Right cardiac atrium (tissue), 5 donors: ENCODE measurements around the gene BTBD10. TPM values are rescaled to one million over a fixed set of nuclear protein-coding genes. Genes with fewer than 3 reads are reported as not detected.

Source experiments
- ATAC-seq, 2 donors: fragments of 200-7000 bp; cut with Tn5 transposase; one replicate each; pipeline versions ENCODE4 v1.8.0 to v1.9.1; 2020; ENCODE audit warnings: moderate library complexity in 2 of 2, mild to moderate bottlenecking in 1 of 2
- DNase-seq, 3 donors: peaks; one replicate each; pipeline ENCODE4 v3.0.0-alpha.2; 2020
- H3K27ac ChIP-seq: one replicate; pipeline ENCODE4 v1.5.1; 2013; ENCODE audit warnings: mild to moderate bottlenecking, low read length, control low read depth, moderate library complexity
- H3K27me3 ChIP-seq: one replicate; pipeline ENCODE4 v1.6.1; 2013; ENCODE audit not compliant: control insufficient read depth, insufficient read depth
- H3K4me1 ChIP-seq: one replicate; pipeline ENCODE4 v1.6.1; 2013; ENCODE audit warnings: low read length; ENCODE audit not compliant: control insufficient read depth, insufficient read depth
- H3K4me3 ChIP-seq: one replicate; pipeline ENCODE4 v1.5.1; 2013; ENCODE audit warnings: low read length, control low read depth
- H3K9me3 ChIP-seq: one replicate; pipeline ENCODE4 v1.6.1; 2013; ENCODE audit warnings: low read length; ENCODE audit not compliant: control insufficient read depth
- WGBS: extraction: QIAGEN DNeasy Blood & Tissue Kit; methylation state at CpG from one replicate; pipeline ENCODE4 v1.1.7; 2013; 5-methylcytosine and 5-hydroxymethylcytosine counted together
- intact Hi-C, 4 donors: fragments of 100-400 bp; cut with DNase I; formaldehyde crosslinking; loops; one replicate each; pipeline versions ENCODE4 v1.11.0 to v1.14.0; 2022 to 2023
- polyA plus RNA-seq: library from polyadenylated mRNA; stranded (reverse); fragments of 200-250 nt; gene quantifications from one replicate; pipeline ENCODE4 v1.2.3, GENCODE V29; 2013
- total RNA-seq, 4 donors: library from RNA; stranded (reverse); fragmentation: NEBNext Ultra II Directional; extraction: Animal tissue kit (Norgen Biotek cat#: 25700); gene quantifications; one replicate each; pipeline ENCODE4 v1.2.1, GENCODE V29; 2021
- donor health status: healthy with polysubstance abuse.
- donor health status: DM: no; HTN: yes; CAD: no.
- donor health status: DM: no; HTN: no; CAD: no.
- donor health status: DM: no; HTN: yes; CAD: no; lungs with severe emphysema.
- donor health status: DM: yes; HTN: yes; CAD: no.

Gene BTBD10
- total and polyA plus RNA-seq, 5 donors: 10.0 to 29.7 (median 23.3) TPM

GRCh38 chr11:13338427-13339069 lies 124.5 kb downstream of the BTBD10 start:
- Histone ChIP-seq H3K4me1 (peaks cover 14% of the 10 kb centered on the region), H3K4me3 (peak overlapping the region; percentile 21), H3K27ac (no peak overlapping the region), H3K9me3 (no peaks in the 10 kb centered on the region), H3K27me3 (no peaks in the 10 kb centered on the region)
- ATAC-seq (peak; percentile 29 to 64), DNase-seq (no peak)
- intact Hi-C loops: loop anchor here in 2 of 4 donors (5.0 to 10.0 kb wide), 2 partner anchors 61 to 64 kb away; partner anchors contain the start of gene BMAL1 (in 2 of the 2)
- WGBS: 74% methylated on average over 9 of the region's 9 CpGs

DNA sequence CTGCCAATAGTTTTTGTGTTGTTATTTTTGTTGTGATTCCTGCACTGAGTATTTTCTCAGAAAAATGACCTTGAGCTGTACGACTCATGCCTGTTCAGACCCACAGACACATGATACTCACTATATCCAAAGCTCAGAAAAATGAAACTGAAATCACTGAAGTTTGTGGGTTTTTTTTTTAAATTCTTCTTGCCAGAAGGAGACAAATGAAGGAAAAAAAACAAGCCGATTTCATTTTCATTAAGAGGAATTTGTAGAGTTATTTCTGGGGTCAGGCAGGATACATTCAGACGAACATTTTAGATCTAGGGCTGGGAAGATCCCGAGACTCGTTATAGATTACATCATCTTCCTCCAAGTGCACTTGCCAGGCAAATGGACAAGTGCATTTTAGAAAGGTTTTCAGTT lies 125.0 kb downstream of the BTBD10 start:
- 9% methylated on average over 5 of the region's 5 CpGs for WGBS
- Histone ChIP-seq H3K4me1 (peaks cover 18% of the 10 kb centered on the region), H3K27me3 (no peaks in the 10 kb centered on the region), H3K9me3 (no peaks in the 10 kb centered on the region), H3K27ac (no peak overlapping the region), H3K4me3 (peak overlapping the region; percentile 21)
- ATAC-seq (peak in 1 of 2 donors; percentile 13), DNase-seq (no peak)
- intact Hi-C loops: loop anchor here in 2 of 4 donors (5.0 to 10.0 kb wide), 2 partner anchors 61 to 63 kb away; partner anchors contain the start of gene BMAL1 (in 2 of the 2)

Other genes starting within 250 kb of the BTBD10 start
- 10 to 100 TPM in 3 of 4 donors, 1 to 10 TPM in 1; 6.5 to 23.4 (median 19.0) TPM for gene BMAL1, start 185.4 kb downstream of the BTBD10 start, total RNA-seq
- 8.5 TPM for gene BMAL1, start 185.4 kb downstream of the BTBD10 start, polyA plus RNA-seq
- not detected for gene PTH, start 32.8 kb upstream of the BTBD10 start, total RNA-seq
- gene PTH, start 32.8 kb upstream of the BTBD10 start, polyA plus RNA-seq: not detected
- gene FAR1, start 205.4 kb upstream of the BTBD10 start, total RNA-seq: 10 to 100 TPM; 32.7 to 37.9 (median 34.3) TPM
- 13.6 TPM for gene FAR1, start 205.4 kb upstream of the BTBD10 start, polyA plus RNA-seq